GM19372 (cell line): ENCODE data around the gene SLC7A4.
"Not testable (repeated sequence)": the region's sequence is repeated elsewhere in the genome, so short reads cannot be mapped to it uniquely, and the experiment has no call there.

Experiments used
- ATAC-seq: cut with Tn5 transposase; IDR thresholded peaks from one replicate; pipeline ENCODE4 v1.9.1; 2021; ENCODE audit warnings: mild to moderate bottlenecking, low read depth, moderate library complexity; ENCODE audit not compliant: unreplicated experiment

SLC7A4 gene

GRCh38 chr22:21032037-21032867 lies at the start of gene SLC7A4:
SLC7A4 (minus strand) TSS chr22:21032561; CDS start chr22:21031812, 749 bp downstream.
- no peak for ATAC-seq

GRCh38 chr22:21080435-21081137 lies 48.2 kb upstream of the SLC7A4 start:
- no peak for ATAC-seq

- no peak for ATAC-seq
These were observed 47.1 kb upstream of the SLC7A4 start for GRCh38 chr22:21079493-21079892.

- no peak for ATAC-seq
These were observed 46.6 kb upstream of the SLC7A4 start for GRCh38 chr22:21078916-21079315.

- no peak for ATAC-seq
These were observed 45.6 kb upstream of the SLC7A4 start for GRCh38 chr22:21077884-21078508.

- no peak for ATAC-seq
These were observed 44.7 kb upstream of the SLC7A4 start for GRCh38 chr22:21076912-21077625.

GRCh38 chr22:21075516-21076138 lies 43.3 kb upstream of the SLC7A4 start:
- ATAC-seq, result no peak

GRCh38 chr22:21074102-21074715 lies 41.8 kb upstream of the SLC7A4 start:
- no peak for ATAC-seq

- no peak for ATAC-seq
These were observed 41.1 kb upstream of the SLC7A4 start for GRCh38 chr22:21073482-21073881.

- ATAC-seq, result no peak
These were observed 40.7 kb upstream of the SLC7A4 start for GRCh38 chr22:21073023-21073422.

- ATAC-seq, result not testable (repeated sequence)
These were observed 39.4 kb upstream of the SLC7A4 start for GRCh38 chr22:21071796-21072195.

- ATAC-seq, result no peak
These were observed 38.6 kb upstream of the SLC7A4 start for GRCh38 chr22:21070690-21071615.

- no peak for ATAC-seq
These were observed 37.0 kb upstream of the SLC7A4 start for GRCh38 chr22:21069375-21069774.

GRCh38 chr22:21068681-21069276 lies 36.4 kb upstream of the SLC7A4 start:
- ATAC-seq, result no peak

- no peak for ATAC-seq
These were observed 35.7 kb upstream of the SLC7A4 start for GRCh38 chr22:21067901-21068680.

GRCh38 chr22:21067075-21067900 lies 34.9 kb upstream of the SLC7A4 start:
- ATAC-seq, result no peak
